Neural cell (in vitro differentiated cells): Measurements from ENCODE around the gene TUBAL3.
"Not testable (repeated sequence)": the region's sequence is repeated elsewhere in the genome, so short reads cannot be mapped to it uniquely, and the experiment has no call there.

Experiments
- EP300 ChIP-seq: fragments of 450-650 bp; conservative IDR thresholded peaks from 2 replicates; pipeline ENCODE4 v1.6.1; 2014; ENCODE audit warnings: antibody characterized with exemption, mild to moderate bottlenecking, moderate library complexity; ENCODE audit not compliant: poor library complexity, severe bottlenecking
- EZH2 ChIP-seq: fragments of 200-600, 300-800 bp; shearing (Covaris generic), sonication (generic); IDR thresholded peaks from 2 replicates; pipeline ENCODE4 v1.6.1; 2014; ENCODE audit warnings: antibody characterized with exemption, low read length, borderline replicate concordance, mild to moderate bottlenecking; ENCODE audit not compliant: insufficient read depth, poor library complexity, severe bottlenecking
- MXI1 ChIP-seq: fragments of 450-650 bp; conservative IDR thresholded peaks from 2 replicates; pipeline ENCODE4 v1.6.1; 2014; ENCODE audit warnings: antibody characterized with exemption, mild to moderate bottlenecking; ENCODE audit not compliant: poor library complexity, severe bottlenecking
- POLR2AphosphoS5 ChIP-seq: IDR thresholded peaks from 2 replicates; pipeline ENCODE4 v1.6.1; 2012
- RAD21 ChIP-seq: fragments of 450-650 bp; conservative IDR thresholded peaks from 2 replicates; pipeline ENCODE4 v1.6.1; 2014; ENCODE audit warnings: antibody characterized with exemption, mild to moderate bottlenecking, moderate library complexity
- REST ChIP-seq: IDR thresholded peaks from 2 replicates; pipeline ENCODE4 v1.6.1; 2012; ENCODE audit warnings: borderline replicate concordance
- TAF1 ChIP-seq: IDR thresholded peaks from 2 replicates; pipeline ENCODE4 v1.6.1; 2012; ENCODE audit warnings: low read depth
- TF ChIP-seq, protein P1 (sequence below): fragments of 450-650 bp; IDR thresholded peaks from 2 replicates; pipeline ENCODE4 v1.5.1; 2014; ENCODE audit warnings: antibody characterized with exemption, mild to moderate bottlenecking, moderate library complexity; ENCODE audit not compliant: poor library complexity, severe bottlenecking

DNA sequence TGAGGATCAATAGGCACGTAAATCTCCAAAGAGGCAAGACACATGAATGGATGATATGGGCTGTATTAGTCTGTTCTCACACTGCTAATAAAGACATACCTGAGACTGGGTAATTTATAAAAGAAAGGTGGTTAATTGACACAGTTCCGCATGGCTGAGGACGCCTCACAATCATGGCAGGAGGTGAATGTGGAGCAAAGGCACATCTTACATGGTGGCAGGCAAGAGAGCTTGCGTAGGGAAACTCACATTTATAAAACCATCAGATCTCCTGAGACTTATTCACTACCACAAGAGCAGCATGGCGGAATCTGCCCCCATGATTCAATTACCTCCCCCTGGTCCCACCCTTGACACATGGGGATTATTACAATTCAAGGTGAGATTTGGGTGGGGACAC is 25.4 kb downstream of the TUBAL3 start:
- TF ChIP-seq, protein P1, sequence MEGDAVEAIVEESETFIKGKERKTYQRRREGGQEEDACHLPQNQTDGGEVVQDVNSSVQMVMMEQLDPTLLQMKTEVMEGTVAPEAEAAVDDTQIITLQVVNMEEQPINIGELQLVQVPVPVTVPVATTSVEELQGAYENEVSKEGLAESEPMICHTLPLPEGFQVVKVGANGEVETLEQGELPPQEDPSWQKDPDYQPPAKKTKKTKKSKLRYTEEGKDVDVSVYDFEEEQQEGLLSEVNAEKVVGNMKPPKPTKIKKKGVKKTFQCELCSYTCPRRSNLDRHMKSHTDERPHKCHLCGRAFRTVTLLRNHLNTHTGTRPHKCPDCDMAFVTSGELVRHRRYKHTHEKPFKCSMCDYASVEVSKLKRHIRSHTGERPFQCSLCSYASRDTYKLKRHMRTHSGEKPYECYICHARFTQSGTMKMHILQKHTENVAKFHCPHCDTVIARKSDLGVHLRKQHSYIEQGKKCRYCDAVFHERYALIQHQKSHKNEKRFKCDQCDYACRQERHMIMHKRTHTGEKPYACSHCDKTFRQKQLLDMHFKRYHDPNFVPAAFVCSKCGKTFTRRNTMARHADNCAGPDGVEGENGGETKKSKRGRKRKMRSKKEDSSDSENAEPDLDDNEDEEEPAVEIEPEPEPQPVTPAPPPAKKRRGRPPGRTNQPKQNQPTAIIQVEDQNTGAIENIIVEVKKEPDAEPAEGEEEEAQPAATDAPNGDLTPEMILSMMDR, result not testable (repeated sequence)
- TF ChIP-seq MXI1, REST, TAF1, POLR2AphosphoS5, EZH2, EP300, RAD21: not testable (repeated sequence)
